NK-92 (cell line): ENCODE results near the gene SYP.

Source experiments
- DNase-seq: peaks from one replicate; lab custom pipeline; 2025; ENCODE audit not compliant: unreplicated experiment; lab: John Stamatoyannopoulos, UW

Gene SYP

DNA sequence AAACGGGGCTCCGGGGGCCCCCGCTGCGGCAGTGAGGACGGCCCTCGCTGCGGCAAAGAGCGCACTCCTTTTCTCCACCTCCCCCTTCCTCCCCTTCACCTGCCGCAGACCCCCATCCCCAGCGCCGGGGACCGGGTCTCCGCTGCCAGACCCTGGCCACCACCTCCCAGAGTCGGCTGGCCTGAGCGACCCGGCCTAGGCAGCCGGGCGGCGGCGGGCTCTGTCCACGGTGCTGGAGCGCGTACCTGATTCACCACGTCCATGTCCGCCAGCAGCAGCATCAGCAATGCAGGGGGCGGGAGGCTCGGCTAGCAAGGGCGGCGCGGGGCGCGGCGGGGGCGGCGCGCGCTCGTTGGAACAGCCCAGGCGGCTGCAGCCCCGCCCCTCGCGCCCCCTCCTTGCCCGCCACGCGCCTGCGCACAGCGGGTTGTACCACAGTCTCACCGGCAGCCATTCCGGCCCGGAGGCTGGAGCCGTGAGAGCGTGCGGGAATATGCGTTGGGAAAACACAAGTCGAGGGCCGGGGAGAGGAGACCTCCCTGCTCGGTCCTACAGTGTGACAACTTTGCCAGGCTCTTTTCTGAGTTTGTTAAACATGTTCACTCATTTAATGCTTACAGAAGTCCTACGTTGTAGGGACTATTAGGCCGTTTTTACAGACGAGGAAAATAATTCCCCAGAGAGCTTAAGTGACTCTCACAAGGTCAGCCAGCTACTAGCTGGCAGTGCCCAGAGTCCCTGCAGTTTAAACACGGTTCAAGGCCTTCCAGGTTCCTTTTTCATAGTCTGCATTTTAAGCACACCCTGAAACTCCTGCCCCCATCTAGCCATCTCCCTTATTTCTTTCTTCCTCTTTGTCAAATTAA lies at the start of gene SYP:
Gene SYP, minus strand, starts transcription at position 288 of the 866 bp plus-strand sequence. Its CDS starts 7 bp downstream, at position 281.
- DNase-seq, result no peak

DNA sequence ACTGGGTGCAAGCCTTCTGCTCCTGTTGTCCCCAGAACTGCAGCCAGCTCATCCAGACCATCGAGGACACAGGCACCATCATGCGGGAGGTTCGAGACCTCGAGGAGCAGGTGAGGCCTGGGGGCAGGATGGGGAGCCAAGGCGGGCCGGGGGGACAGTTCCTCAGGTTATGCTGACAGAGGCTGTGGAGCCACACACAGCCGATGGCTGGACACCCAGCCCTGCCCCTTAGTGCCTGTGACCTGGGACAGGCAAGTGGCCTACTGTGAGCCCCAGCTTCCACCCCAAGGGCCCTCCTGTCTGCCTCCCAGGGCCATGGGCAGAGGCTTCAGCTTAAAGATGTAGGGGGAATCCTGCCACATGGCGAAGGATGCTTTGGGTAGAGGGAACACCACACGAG lies 49.6 kb upstream of the SYP start:
- no peak for DNase-seq

DNA sequence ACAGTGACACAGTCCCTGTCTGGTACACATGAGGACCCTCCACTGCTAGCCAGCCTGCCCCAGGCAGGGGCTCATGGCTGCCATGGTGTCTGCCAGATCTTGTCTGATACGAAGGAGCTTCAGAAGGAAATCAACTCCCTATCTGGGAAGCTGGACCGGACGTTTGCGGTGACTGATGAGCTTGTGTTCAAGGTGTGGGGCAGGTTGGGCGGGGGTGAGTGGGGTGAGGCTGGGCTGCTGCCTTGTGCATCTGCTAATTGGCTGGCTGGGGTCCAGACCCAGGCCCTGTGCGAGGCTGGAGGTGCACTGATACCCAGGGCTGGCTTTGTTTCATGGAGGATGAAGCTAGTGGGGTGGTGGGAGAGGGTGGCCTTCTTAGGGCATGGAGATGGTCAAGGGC lies 49.1 kb upstream of the SYP start:
- DNase-seq, result no peak

DNA sequence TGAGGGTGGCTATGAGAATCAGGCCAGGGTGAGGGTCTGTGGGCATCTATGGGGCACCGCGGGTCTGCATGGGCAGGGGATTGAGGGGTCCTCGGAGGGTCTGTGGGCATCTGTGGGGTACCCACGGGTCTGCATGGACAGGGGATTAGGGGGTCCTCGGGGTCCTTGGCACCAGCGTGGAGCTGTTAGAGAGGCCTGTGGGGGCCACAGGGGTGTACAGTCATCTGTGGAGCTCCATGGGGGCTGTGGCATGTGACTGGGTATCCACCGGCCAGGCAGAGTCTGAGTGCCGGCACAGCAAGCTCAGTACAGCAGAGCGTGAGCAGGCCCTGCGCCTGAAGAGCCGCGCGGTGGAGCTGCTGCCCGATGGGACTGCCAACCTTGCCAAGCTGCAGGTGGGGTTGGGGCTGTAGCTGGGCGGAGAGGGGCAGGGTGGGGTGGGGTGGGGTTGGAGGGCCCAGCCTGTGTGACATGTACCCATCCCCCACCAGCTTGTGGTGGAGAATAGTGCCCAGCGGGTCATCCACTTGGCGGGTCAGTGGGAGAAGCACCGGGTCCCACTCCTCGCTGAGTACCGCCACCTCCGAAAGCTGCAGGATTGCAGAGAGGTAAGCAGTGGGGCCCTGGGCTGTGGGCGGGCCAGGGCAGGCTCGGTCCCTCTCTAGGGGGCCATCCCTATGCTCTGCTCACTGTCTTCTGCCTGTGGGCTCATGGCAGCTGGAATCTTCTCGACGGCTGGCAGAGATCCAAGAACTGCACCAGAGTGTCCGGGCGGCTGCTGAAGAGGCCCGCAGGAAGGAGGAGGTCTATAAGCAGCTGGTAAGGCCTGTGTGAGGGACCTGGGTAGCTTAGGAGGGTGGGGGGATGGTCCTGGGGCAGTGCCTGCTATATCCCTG lies 48.2 kb upstream of the SYP start:
- DNase-seq, result no peak

DNA sequence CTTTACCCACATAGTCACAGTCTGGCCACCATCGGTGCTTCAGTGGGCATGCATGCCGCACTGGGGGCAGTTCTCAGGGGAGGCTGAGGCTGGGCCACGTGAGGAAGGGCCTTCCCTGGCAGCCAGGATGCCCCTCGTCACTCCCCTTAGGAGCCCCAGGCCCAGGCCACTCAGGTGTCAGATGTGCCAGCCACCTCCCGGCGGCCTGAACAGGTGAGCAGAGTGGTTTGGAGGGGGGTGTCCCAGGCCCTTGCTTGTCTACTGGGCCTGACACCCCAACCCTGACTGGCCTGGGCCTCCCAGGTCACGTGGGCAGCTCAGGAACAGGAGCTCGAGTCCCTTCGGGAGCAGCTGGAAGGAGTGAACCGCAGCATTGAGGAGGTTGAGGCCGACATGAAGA lies 47.4 kb upstream of the SYP start:
- DNase-seq, result no peak

DNA sequence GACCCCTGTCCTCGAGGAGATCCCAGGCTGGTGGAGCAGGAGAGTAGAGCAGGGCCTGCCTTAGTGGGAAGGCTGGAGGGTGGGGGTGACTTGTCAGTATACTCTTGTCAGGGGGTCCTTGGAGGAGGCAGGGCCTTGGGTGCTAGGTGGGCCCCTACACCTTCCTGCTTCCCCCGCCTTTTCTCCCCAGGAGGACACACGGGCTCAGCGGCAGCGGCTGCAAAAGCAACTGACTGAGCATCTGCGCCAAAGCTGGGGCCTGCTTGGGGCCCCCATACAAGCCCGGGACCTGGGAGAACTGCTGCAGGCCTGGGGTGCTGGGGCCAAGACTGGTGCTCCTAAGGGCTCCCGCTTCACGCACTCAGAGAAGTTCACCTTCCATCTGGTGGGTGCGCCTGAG lies 46.5 kb upstream of the SYP start:
- no peak for DNase-seq

DNA sequence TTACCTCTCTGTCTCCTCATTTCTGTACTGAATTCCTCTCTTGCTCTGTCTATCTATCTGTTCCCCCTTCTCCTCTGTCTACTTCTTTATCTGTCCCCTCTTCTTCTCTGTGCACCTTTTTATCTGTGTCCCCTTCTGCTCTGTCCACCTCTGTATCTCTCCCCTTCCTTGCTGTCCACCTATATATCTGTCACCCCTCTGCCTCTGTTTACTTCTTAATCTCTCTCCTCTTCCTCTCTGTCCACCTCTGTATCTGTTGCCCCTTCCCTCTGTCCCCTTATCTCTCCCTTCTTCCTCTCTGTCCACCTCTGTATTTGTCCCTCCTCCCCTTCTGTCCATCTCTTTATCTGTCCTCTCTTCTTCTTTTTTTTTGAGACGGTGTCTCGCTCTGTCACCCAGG lies 44.2 kb upstream of the SYP start:
- DNase-seq, result no peak

DNA sequence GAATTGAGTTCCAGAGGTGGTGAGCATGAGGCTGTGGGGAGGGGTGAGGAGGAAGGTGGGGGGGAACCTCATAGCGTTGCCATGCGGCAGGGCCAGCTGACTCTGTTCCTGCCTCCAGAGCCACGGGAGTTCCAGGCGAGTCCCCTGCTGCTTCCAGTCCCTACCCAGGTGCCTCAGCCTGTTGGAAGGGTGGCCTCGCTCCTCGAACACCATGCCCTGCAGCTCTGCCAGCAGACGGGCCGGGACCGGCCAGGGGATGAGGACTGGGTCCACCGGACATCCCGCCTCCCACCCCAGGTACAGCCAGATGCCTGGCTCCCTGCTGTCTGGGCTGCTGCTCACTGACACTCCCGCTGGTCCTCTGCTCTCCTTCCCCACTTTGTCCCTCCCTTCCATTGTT lies 43.2 kb upstream of the SYP start:
- no peak for DNase-seq

DNA sequence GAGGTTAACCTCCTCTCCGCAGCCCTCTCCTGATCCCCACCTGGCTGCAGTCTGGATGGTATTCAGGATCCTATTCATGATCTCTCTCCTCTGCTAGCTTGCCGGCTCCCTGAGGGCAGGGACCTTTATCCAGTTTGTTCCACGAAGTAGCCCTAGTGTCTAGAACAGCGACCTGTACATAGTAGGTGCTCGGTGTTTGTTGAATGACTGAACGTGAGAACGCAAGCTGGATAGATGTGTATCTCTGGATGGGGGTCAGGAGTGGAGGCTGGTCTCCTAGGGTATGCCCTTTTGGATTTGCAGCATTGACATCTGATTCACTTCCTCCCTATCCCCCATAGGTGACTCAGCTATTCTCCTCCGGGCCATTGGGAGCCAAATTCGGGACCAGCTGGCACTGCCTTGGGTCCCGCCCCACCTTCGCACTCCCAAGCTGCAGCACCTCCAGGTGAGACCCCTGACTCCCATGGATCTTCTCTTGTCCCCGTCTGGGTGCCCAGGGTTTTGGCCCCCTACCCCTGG lies 42.6 kb upstream of the SYP start:
- no peak for DNase-seq

DNA sequence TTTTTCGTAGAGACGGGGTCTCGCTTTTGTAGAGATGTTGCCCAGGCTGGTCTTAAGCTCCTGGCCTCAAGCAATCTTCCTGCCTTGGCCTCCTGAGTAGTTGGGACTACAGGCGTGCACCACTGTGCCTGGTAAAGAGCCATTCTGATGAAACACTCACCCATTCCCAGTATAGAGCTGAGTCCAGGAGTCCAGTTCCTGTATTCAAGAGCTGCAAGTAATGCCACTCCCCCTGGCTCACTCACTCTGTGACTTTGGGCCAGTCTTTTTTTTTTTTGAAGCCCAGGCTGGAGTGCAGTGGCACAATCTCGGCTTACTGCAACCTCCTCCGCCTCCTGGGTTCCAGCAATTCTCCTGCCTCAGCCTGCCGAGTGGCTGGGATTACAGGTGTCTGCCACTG lies 38.7 kb upstream of the SYP start:
- no peak for DNase-seq

DNA sequence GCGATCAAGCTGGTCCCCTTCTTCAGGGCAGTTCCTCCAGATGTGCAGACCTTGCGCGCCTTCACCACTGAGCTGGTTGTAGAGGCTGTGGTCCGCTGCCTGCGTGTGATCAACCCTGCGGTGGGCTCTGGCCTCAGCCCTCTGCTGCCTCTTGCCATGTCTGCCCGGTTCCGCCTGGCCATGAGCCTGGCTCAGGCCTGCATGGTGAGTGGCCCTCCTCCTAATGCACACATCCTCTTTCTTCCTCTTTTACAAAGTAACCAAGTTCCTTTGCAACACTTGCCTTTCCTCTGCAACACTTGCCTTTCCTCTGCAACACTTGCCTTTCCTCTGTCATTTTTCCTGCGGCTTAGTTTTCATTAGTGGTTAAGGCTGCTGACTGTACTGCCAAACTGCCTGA lies 37.1 kb upstream of the SYP start:
- no peak for DNase-seq

DNA sequence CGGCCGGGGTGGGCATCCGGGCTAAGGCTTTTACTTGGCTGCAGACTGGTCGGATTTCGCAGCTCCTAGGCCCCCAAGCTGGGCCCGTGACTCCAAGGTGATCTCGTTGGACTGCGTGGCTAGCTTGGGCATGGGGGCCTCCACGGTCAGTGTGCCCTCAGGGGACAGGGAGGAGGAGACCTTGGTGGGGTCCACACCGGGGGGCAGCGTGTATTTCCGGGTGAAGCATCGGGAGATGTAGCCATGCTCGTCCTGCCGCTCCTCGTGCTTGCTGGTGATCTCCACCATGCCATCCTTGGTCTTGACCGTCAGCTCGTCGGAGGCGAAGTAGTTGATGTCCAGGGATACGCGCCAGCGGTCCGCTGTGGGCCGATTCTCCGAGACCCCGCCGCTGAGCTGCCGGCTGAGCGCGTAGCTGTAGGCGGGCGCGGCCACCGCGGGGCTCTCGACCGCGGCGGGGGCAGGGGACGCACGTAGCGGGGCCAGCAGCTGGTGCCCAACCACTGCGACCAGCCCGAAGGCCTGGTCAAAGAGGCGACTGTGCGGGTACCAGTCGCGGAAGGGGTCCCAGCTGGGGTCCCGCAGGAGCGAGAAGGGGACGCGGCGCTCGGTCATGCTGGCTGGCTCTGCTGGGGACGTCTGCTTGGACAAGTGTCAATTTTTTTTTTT lies 34.0 kb upstream of the SYP start:
- no peak for DNase-seq

DNA sequence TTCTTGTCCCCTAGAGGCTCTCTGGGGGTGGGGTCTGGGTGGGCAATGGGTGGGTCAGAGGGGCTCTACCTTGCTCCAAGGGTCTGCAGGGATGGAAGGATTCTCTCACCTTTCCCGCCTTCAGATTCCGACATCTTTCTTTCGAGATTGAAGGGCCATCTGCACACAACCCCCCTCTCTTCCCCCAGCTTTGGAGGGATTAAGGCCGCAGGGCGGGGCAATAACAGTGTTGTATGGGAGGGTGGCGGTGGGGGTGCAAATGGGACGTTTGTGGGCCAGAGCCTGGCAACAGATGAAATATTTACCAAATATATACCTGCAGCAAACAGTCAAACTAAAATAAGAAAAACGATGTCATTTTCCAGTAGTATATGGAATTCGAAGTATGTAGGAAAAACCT lies 33.2 kb upstream of the SYP start, which contains the start of gene CACNA1F:
Gene CACNA1F, minus strand, starts transcription at position 165 of the 400 bp plus-strand sequence. Its CDS starts 31 bp downstream, at position 134.
- no peak for DNase-seq

DNA sequence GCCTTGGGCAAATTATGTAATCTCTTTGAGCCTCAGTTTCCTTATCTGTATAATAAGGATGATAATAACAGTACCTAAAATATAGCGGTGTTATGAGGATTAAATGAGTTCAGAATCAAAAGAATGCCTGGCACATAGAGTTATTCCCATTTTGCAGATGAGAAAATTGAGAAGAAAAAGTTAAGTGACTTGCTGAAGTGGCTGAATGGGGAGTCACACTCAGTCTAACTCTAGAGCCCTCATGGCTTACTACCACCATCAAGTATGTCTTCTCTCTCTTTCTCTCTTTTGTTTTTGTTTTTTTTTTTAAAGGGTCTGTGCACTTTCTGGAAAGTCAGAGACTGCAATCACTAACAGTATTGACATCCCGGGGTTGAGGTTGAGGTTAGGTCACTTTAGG lies 32.5 kb upstream of the SYP start:
- no peak for DNase-seq

DNA sequence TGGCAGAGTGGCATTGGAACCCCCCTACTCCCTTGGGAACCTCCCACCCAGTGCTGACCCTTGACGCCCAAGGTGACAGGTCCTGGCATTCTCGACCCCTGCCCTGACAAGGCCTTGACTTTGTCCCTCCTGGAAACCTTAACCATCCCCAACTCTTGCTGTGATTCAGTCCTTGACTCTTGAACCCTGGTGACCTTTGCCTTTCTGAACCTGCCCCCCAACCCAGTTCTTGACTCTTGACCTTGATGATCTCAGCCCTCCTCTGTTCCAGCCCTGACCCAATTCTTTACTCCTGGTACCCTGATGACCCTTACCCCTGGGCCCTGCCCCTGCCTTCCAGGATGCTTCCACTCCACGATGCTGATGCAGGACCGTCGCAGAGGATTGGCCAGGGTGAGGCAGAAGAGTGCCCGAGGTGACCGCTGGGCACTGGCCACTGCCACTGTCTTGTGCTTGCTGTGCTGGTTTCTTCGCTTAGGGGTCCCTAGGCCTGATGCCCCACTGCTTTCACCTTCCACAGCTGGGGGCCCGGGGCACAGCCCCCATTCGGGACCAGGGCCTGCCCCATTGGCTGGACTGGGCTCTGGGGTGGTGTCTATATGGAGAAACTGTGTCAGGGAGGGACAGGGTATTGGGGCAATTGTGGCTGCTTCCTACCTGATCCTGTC lies 31.5 kb upstream of the SYP start:
- DNase-seq, result no peak

DNA sequence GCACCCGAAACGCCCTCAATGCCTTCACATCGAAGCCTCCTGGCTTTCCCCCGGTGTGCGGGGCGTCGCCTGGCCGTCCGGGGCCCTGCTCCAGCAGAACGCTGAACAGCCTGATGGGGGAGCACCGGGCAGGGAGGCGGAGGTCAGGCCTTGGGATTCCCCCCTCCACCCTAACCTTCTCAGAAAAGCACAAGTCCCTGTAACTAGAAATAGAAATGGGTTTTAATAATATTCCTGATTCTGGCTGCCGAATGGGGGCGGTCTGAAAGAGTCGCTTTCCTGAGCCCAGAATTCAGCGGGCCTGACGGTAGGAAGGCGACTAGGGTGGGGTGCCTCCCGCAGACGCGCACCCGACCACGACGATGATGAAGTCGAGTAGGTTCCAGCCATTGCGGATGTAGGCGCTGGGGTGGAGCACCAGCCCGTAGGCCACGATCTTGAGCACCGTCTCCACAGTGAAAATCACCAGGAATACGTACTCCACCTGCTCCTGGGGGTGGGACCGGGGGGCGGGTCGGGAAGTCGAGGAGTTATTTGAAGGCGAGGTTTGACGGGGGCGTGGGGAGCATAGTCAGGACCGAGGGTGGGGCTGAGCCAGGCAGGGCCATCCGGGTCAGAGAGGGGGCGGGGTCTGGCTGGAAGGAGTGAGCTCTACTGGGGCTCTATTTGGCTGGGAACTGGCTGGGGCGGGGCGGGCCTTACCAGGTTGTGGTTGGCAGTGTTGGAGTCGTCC lies 30.7 kb upstream of the SYP start:
- no peak for DNase-seq

DNA sequence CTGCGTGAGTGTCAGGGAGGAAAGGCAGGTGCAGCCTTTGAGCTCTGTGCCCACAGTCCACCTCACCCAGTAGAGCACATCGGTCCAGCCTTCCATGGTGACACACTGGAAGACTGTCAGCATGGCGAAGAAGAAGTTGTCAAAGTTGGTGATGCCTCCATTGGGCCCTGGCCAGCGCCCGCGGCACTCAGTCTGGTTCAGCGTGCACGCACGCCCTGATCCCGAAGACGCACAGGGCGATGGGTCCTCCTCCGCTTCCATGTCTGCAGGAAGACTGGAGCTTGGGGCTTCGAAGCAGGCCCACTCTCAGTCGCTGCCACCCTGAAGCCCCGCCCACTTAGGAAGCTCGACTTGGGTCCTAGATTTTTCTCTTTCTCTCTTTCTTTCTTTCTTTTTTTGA lies 28.2 kb upstream of the SYP start:
- no peak for DNase-seq

DNA sequence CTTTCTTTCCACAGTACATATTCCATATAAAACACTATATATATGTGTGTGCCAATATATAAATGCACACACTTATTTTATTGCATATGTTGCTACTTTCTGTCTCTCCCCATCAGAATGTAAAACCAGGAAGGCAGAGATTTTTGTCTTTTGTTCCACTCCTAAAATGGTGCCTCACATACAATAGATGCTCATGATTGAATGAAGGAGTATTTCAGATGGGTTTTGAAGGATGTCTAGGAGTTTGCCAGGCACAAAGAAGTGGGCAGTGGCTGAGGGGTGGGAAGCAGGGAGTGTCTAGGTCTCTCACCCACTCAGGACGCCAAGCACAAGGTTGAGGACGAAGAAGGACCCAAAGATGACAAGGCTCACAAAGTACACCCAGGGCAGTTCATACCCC lies 27.7 kb upstream of the SYP start:
- DNase-seq, result no peak

DNA sequence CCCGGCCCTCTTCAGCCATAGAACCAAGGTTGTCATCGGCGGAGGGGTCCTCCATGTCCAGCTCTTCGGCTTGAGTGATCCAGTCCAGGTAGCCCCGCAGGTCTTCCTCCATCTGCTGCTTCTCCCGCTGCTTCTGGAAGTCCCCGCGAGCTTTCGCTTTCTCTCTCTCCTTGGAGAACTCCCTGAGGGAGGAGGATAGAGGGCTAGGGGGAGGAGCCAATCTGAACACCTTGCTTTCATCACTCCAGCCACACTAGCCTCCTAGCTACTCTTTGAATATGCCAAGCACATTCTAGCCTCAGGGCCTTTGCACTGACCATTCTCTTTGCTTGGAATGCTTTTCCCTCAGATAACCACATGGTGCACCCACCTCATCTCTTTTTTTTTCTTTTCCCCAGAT lies 27.0 kb upstream of the SYP start:
- no peak for DNase-seq

DNA sequence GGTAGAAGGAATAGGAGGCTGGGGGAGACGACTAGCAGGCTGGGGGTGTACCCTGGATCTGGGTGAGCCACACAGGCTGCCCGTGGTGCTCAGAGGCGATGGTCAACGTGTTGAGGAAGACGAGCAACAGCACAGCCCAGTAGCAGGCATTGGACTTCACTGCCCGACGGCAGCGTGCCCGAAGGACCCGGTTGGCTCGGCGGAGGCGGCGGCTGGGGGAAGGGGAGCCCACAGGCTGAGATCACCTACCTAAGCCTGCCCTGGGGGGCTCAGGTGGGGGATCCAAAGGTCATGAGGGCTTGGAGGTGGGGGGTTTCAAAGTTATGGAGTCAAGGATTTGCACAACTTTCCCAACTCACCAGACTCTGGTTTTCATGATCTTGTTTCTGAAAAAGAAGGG lies 25.9 kb upstream of the SYP start:
- DNase-seq, result no peak
